Hepatocyte (in vitro differentiated cells): ENCODE data around the gene RBAK.

Experiments used
- EZH2 ChIP-seq: fragments of 200-600 bp; sonication (generic); IDR thresholded peaks from 2 replicates; pipeline ENCODE4 v1.6.1; 2016; ENCODE audit warnings: antibody characterized with exemption, mild to moderate bottlenecking, borderline replicate concordance
- TF ChIP-seq, protein P1 (sequence below): fragments of 200-600 bp; sonication (generic); IDR thresholded peaks from 2 replicates; pipeline ENCODE4 v1.5.1; 2016; ENCODE audit warnings: antibody characterized with exemption, mild to moderate bottlenecking; ENCODE audit not compliant: poor library complexity

DNA sequence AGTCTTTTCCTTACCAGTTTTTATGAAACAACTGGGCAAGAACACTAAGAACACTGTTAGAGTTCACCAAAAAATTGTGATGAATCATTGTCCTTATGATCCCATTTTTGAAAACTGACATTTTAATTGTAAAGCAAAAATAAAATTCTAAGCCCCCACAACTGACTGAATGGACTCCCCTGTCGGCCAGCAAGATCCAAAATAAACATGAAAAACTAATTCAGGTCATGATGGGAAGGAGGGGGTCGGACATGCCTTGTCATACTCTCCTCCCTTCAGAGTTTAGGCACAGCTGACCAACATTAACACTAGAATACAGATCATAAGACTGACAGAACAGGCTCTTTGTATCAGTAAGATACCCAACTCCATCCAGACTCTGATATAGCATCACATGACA, 2.0 kb upstream of the RBAK start:
- TF ChIP-seq, protein P1, sequence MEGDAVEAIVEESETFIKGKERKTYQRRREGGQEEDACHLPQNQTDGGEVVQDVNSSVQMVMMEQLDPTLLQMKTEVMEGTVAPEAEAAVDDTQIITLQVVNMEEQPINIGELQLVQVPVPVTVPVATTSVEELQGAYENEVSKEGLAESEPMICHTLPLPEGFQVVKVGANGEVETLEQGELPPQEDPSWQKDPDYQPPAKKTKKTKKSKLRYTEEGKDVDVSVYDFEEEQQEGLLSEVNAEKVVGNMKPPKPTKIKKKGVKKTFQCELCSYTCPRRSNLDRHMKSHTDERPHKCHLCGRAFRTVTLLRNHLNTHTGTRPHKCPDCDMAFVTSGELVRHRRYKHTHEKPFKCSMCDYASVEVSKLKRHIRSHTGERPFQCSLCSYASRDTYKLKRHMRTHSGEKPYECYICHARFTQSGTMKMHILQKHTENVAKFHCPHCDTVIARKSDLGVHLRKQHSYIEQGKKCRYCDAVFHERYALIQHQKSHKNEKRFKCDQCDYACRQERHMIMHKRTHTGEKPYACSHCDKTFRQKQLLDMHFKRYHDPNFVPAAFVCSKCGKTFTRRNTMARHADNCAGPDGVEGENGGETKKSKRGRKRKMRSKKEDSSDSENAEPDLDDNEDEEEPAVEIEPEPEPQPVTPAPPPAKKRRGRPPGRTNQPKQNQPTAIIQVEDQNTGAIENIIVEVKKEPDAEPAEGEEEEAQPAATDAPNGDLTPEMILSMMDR, result no peak
- TF ChIP-seq EZH2, result no peak
